Right kidney (tissue), 1 donor: ENCODE data around the gene PES1.
A peak's percentile ranks its signal among the peaks of the same experiment; 100 is the strongest.
"Not testable (repeated sequence)": the region's sequence is repeated elsewhere in the genome, so short reads cannot be mapped to it uniquely, and the experiment has no call there.

Experiments used
- DNase-seq: peaks from one replicate; pipeline ENCODE4 v3.0.0-alpha.2; 2016

Gene PES1

GRCh38 chr22:30610299-30610698, 18.6 kb upstream of the PES1 start:
- no peak for DNase-seq

GRCh38 chr22:30609260-30610185, 17.8 kb upstream of the PES1 start:
- DNase-seq: no peak

- no peak for DNase-seq
Measured at GRCh38 chr22:30607939-30608338, 16.2 kb upstream of the PES1 start.

- DNase-seq: peak; percentile 68
Measured at GRCh38 chr22:30607300-30607930, 15.7 kb upstream of the PES1 start.

GRCh38 chr22:30606455-30607299, 15.0 kb upstream of the PES1 start, which contains the start of gene TCN2:
Gene TCN2 (plus strand): TSS chr22:30607174. CDS start chr22:30607332, 158 bp downstream.
- peak; percentile 85 for DNase-seq

GRCh38 chr22:30605449-30606110, 13.9 kb upstream of the PES1 start:
- no peak for DNase-seq

- no peak for DNase-seq
Measured at GRCh38 chr22:30604723-30605122, 13.0 kb upstream of the PES1 start.

- no peak for DNase-seq
Measured at GRCh38 chr22:30603801-30604200, 12.1 kb upstream of the PES1 start.

GRCh38 chr22:30602049-30602448, 10.3 kb upstream of the PES1 start:
- DNase-seq: no peak

GRCh38 chr22:30601464-30601863, 9.8 kb upstream of the PES1 start:
- no peak for DNase-seq

- DNase-seq: no peak
Measured at GRCh38 chr22:30600921-30601320, 9.2 kb upstream of the PES1 start.

- no peak for DNase-seq
Measured at GRCh38 chr22:30598986-30599385, 7.3 kb upstream of the PES1 start.

GRCh38 chr22:30596886-30597285, 5.2 kb upstream of the PES1 start:
- no peak for DNase-seq

- no peak for DNase-seq
Measured at GRCh38 chr22:30596199-30596598, 4.5 kb upstream of the PES1 start.

- not testable (repeated sequence) for DNase-seq
Measured at GRCh38 chr22:30592360-30592713, 627 bp upstream of the PES1 start.

GRCh38 chr22:30591191-30591587, 521 bp downstream of the PES1 start:
- DNase-seq: no peak

GRCh38 chr22:30586414-30586813, 5.3 kb downstream of the PES1 start:
- no peak for DNase-seq

GRCh38 chr22:30584441-30584840, 7.3 kb downstream of the PES1 start:
- DNase-seq: no peak

GRCh38 chr22:30582788-30583545, 8.7 kb downstream of the PES1 start:
- no peak for DNase-seq

GRCh38 chr22:30582051-30582450, 9.7 kb downstream of the PES1 start:
- no peak for DNase-seq

GRCh38 chr22:30580896-30581295, 10.8 kb downstream of the PES1 start:
- no peak for DNase-seq

- DNase-seq: no peak
Measured at GRCh38 chr22:30578481-30578880, 13.2 kb downstream of the PES1 start.
